22Rv1 (cell line): ENCODE results near the gene MAGI2.

Experiments
- ZFX ChIP-seq: fragments of 450-650 bp; IDR thresholded peaks from 2 replicates; pipeline ENCODE4 v1.6.1; 2017; ENCODE audit warnings: antibody characterized with exemption, borderline replicate concordance
- TF ChIP-seq, protein P1 (sequence below): fragments of 450-650 bp; IDR thresholded peaks from 2 replicates; pipeline ENCODE4 v1.5.1; 2017; ENCODE audit warnings: mild to moderate bottlenecking

DNA sequence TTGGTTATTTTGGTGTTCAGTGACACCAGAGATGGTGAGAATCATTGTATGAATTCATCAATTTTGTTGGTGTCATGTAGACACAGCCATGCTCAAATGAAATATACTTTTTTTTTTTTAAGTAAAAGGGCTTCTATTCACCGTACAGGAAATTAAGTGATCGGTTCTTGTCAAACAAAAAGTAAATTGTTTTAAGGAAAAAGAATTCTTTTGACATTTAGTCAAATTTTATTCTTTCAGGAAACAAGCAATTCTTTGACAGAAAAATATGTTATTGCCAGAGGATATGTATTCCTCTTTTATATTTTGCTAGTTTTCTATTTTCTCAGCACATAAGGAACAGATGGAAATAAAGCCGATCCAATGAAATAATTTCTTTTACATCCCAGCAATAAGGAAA lies 551.9 kb downstream of the MAGI2 start:
- TF ChIP-seq, protein P1, sequence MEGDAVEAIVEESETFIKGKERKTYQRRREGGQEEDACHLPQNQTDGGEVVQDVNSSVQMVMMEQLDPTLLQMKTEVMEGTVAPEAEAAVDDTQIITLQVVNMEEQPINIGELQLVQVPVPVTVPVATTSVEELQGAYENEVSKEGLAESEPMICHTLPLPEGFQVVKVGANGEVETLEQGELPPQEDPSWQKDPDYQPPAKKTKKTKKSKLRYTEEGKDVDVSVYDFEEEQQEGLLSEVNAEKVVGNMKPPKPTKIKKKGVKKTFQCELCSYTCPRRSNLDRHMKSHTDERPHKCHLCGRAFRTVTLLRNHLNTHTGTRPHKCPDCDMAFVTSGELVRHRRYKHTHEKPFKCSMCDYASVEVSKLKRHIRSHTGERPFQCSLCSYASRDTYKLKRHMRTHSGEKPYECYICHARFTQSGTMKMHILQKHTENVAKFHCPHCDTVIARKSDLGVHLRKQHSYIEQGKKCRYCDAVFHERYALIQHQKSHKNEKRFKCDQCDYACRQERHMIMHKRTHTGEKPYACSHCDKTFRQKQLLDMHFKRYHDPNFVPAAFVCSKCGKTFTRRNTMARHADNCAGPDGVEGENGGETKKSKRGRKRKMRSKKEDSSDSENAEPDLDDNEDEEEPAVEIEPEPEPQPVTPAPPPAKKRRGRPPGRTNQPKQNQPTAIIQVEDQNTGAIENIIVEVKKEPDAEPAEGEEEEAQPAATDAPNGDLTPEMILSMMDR: no peak
- TF ChIP-seq ZFX: no peak
